Fibroblast of lung (primary cell): ENCODE measurements around the gene TTC13. TPM values are rescaled to one million over a fixed set of nuclear protein-coding genes. Genes with fewer than 3 reads are reported as not detected.

Source experiments
- DNase-seq, 2 donors: peaks; one replicate each; pipeline versions ENCODE4 v3.0.0 to v3.0.0-alpha.2; 2010; ENCODE audit warnings: low read depth in 2 of 2
- H2AFZ ChIP-seq: 2 replicates; pipeline ENCODE4 v1.5.1; 2012; ENCODE audit warnings: low read length, control low read depth, inconsistent platforms
- H3K27ac ChIP-seq: 2 replicates; pipeline ENCODE4 v1.5.1; 2011; ENCODE audit warnings: low read length, control low read depth; ENCODE audit not compliant: insufficient read depth
- H3K27me3 ChIP-seq: 2 replicates; pipeline ENCODE4 v1.5.1; 2011; ENCODE audit warnings: mild to moderate bottlenecking, low read length; ENCODE audit not compliant: control insufficient read depth, insufficient read depth
- H3K36me3 ChIP-seq: 2 replicates; pipeline ENCODE4 v1.5.1; 2011; ENCODE audit warnings: low read length; ENCODE audit not compliant: control insufficient read depth, insufficient read depth
- H3K4me1 ChIP-seq: 2 replicates; pipeline ENCODE4 v1.5.1; 2011; ENCODE audit warnings: low read length; ENCODE audit not compliant: control insufficient read depth, insufficient read depth; ENCODE audit errors: extremely low read depth
- H3K4me2 ChIP-seq: 2 replicates; pipeline ENCODE4 v1.5.1; 2011; ENCODE audit warnings: low read length, control low read depth; ENCODE audit not compliant: insufficient read depth; ENCODE audit errors: extremely low read depth
- H3K4me3 ChIP-seq, 4 experiments: fragments of 200-600 bp in 1 of 4; sonication (generic) in 1 of 4; replicated peaks in 1 of 4; 2 replicates each; pipeline ENCODE4 v1.5.1; 2011 to 2016; ENCODE audit warnings: low read length in 4 of 4, low read depth in 3 of 4, mild to moderate bottlenecking in 3 of 4, control low read depth in 2 of 4, inconsistent platforms in 1 of 4, mixed read lengths in 1 of 4; ENCODE audit not compliant: insufficient read depth in 1 of 4; ENCODE audit errors: control extremely low read depth in 1 of 4
- H3K79me2 ChIP-seq: 2 replicates; pipeline ENCODE4 v1.5.1; 2012; ENCODE audit warnings: mild to moderate bottlenecking, low read length, inconsistent platforms; ENCODE audit not compliant: control insufficient read depth, insufficient read depth
- H3K9ac ChIP-seq: 2 replicates; pipeline ENCODE4 v1.5.1; 2011; ENCODE audit warnings: mild to moderate bottlenecking, low read length, control low read depth; ENCODE audit not compliant: insufficient read depth
- H3K9me3 ChIP-seq: 2 replicates; pipeline ENCODE4 v1.5.1; 2012; ENCODE audit warnings: low read depth, low read length; ENCODE audit not compliant: control insufficient read depth, insufficient read depth
- H4K20me1 ChIP-seq: 2 replicates; pipeline ENCODE4 v1.5.1; 2011; ENCODE audit warnings: low read length; ENCODE audit not compliant: control insufficient read depth, insufficient read depth; ENCODE audit errors: extremely low read depth
- CTCF ChIP-seq, 2 donors: IDR thresholded peaks in 1 of 2; conservative IDR thresholded peaks in 1 of 2; 1 replicate in 1 of 2; 2 replicates in 1 of 2; pipeline ENCODE4 v1.5.1; 2011 to 2012; ENCODE audit warnings: low read length in 2 of 2, control low read depth in 1 of 2, inconsistent platforms in 1 of 2, low read depth in 1 of 2, mild to moderate bottlenecking in 1 of 2
- EZH2 ChIP-seq: IDR thresholded peaks from 2 replicates; pipeline ENCODE4 v1.5.1; 2012; ENCODE audit warnings: low read length, control low read depth, mild to moderate bottlenecking; ENCODE audit errors: missing control alignments
- polyA plus RNA-seq, 2 donors: library from polyadenylated mRNA; depleted of rRNA in 1 of 2; stranded (reverse) in 1 of 2; unstranded in 1 of 2; fragments of >200 nt; gene quantifications; 2 replicates each; pipeline ENCODE4 v1.2.1, GENCODE V29; 2011 to 2012; ENCODE audit warnings: missing spikeins in 1 of 2
- total RNA-seq: library from RNA; depleted of rRNA; stranded (reverse); fragments of >200 nt; gene quantifications from 2 replicates; pipeline ENCODE4 v1.2.1, GENCODE V29; 2014

The TTC13 gene
- total and polyA plus RNA-seq, 2 donors (not counting 1 experiment from before 2014, with no cell fraction given): 8.0 to 16.2 TPM

DNA sequence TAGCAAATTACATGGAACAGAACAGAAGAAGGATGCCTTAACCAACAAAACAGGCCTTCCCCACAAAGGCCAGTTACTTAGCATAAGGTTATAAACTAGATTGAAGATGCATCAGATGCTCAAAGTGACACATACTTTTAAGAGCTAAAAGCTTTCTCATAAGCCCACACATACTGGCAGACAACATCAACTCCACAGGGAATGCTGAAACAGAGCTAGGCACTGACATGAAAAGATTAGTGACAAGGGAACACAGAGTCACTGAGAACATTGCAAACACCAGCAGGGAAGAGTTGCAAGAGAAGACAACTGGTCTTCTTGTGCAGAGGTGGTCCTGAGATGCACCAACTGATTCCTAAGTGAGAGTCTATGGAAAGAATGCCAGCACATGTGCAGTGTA, 6.9 kb downstream of the TTC13 start:
- Histone ChIP-seq H3K4me1 (no peaks in the 10 kb centered on the region), H3K4me3 (no peak overlapping the region), H3K27ac (no peak overlapping the region), H3K27me3 (no peaks in the 10 kb centered on the region), H3K9ac (no peak overlapping the region), H3K4me2 (no peak overlapping the region), H3K36me3 (no peaks in the 10 kb centered on the region), H4K20me1 (no peaks in the 10 kb centered on the region), H2AFZ (no peak overlapping the region), H3K9me3 (no peaks in the 10 kb centered on the region), H3K79me2 (no peaks in the 10 kb centered on the region)
- DNase-seq: no peak
- TF ChIP-seq EZH2 (no peak), CTCF (conservative IDR thresholded peaks at IDR 0.05 in 1 of 2, IDR thresholded peaks at IDR 0.05 in 1 of 2; ENCODE audit: low read depth in 1 of 2, low read length in 2 of 2) (no peak)

DNA sequence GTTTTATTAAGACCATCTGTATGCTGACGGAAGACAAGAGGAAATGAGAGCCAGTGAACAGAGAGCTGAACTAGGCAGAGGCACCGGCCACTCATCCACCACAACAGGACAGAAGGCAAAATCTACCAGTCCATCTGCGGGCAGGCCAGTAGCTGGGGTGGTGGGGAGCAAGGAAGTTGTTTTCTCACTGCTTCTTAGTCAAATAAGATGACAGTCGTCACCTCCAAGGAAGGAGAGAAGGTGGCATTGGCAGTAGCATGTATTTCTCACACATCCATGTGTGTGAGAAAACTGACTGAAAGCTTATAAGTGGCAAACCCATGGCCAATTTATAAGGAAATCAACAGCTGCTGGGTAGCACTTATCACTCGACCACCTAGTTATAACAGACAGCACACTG, 8.2 kb downstream of the TTC13 start:
- DNase-seq: no peak
- H4K20me1 ChIP-seq: no peaks in the 10 kb centered on the region
- H3K4me3 ChIP-seq: no peak overlapping the region
- H3K27ac ChIP-seq: no peak overlapping the region
- no peak overlapping the region for H3K9ac ChIP-seq
- no peak overlapping the region for H2AFZ ChIP-seq
- H3K4me2 ChIP-seq: no peak overlapping the region
- no peaks in the 10 kb centered on the region for H3K9me3 ChIP-seq
- H3K79me2 ChIP-seq: no peaks in the 10 kb centered on the region
- TF ChIP-seq EZH2 (no peak), CTCF (conservative IDR thresholded peaks at IDR 0.05 in 1 of 2, IDR thresholded peaks at IDR 0.05 in 1 of 2; ENCODE audit: low read depth in 1 of 2, low read length in 2 of 2) (no peak)
- no peaks in the 10 kb centered on the region for H3K4me1 ChIP-seq
- H3K27me3 ChIP-seq: no peaks in the 10 kb centered on the region
- H3K36me3 ChIP-seq: no peaks in the 10 kb centered on the region

- Histone ChIP-seq H3K4me1 (no peaks in the 10 kb centered on the region), H3K79me2 (no peaks in the 10 kb centered on the region), H4K20me1 (no peaks in the 10 kb centered on the region), H3K27ac (no peak overlapping the region), H2AFZ (no peak overlapping the region), H3K4me3 (no peak overlapping the region), H3K36me3 (no peaks in the 10 kb centered on the region), H3K9ac (no peak overlapping the region), H3K27me3 (no peaks in the 10 kb centered on the region), H3K4me2 (no peak overlapping the region), H3K9me3 (no peaks in the 10 kb centered on the region)
- DNase-seq: no peak
- no peak for TF ChIP-seq CTCF (conservative IDR thresholded peaks at IDR 0.05 in 1 of 2, IDR thresholded peaks at IDR 0.05 in 1 of 2; ENCODE audit: low read depth in 1 of 2, low read length in 2 of 2)
- no peak for TF ChIP-seq EZH2
These were observed 12.2 kb downstream of the TTC13 start for GRCh38 chr1:230966358-230966873.
